ENCODE results near the gene SF3B6. TPM values are rescaled to one million over a fixed set of nuclear protein-coding genes. Genes with fewer than 3 reads are reported as not detected.

The SF3B6 gene
- total and polyA plus RNA-seq, 2 donors (not counting 3 experiments of a cell fraction or from before 2014, with no cell fraction given) = 105 to 150 TPM

- H3K4me2 ChIP-seq (ENCODE audit: insufficient read depth, low read length) = peak overlapping the region; percentile 74
- ChIA-PET POLR2A (no interaction called here), CTCF (interaction anchor here (0.7 kb wide), 1 partner anchor 260 kb away, joined by 4 read pairs; no protein-coding TSS in a partner anchor)
- no TSS peak for BruUV-seq (replicated peaks)
- dilution Hi-C loops (cut with MboI; ENCODE audit: extremely low pct_ligation_motif_present, low sequenced_read_pairs) = no loop called here
- H3K79me2 ChIP-seq (ENCODE audit: control insufficient read depth, insufficient read depth, low read length) = peaks cover 24% of the 10 kb centered on the region
- H3K36me3 ChIP-seq (ENCODE audit: control insufficient read depth in 2 of 2, extremely low read depth in 1 of 2, insufficient read depth in 2 of 2, low read length in 2 of 2) = peaks cover 7 to 15% of the 10 kb centered on the region in 2 experiments
- H3K9me1 ChIP-seq (replicated peaks; ENCODE audit: control insufficient read depth, extremely low read depth, insufficient read depth, low read length) = no peaks in the 10 kb centered on the region
- H3K27ac ChIP-seq (ENCODE audit: insufficient read depth, low read depth, low read length) = no peak overlapping the region
- peak overlapping the region; percentile 29 for H3K9ac ChIP-seq (replicated peaks; ENCODE audit: extremely low read depth, insufficient read depth, low read length)
- H3K9me3 ChIP-seq (replicated peaks; ENCODE audit: control insufficient read depth, insufficient read depth, low read length) = no peaks in the 10 kb centered on the region
- peaks cover 15% of the 10 kb centered on the region for H3K4me1 ChIP-seq (ENCODE audit: control insufficient read depth, extremely low read depth, insufficient read depth, low read length)
- DNase-seq (ENCODE audit: low read depth, low spot score) = no peak
- no peaks in the 10 kb centered on the region for H4K20me1 ChIP-seq (replicated peaks; ENCODE audit: control insufficient read depth, extremely low read depth, insufficient read depth, low read length)
- no peak for FAIRE-seq
- no peaks in the 10 kb centered on the region for H3K27me3 ChIP-seq (ENCODE audit: control insufficient read depth in 2 of 2, insufficient read depth in 2 of 2, low read length in 2 of 2)
- H3K4me3 ChIP-seq (replicated peaks in 1 of 3; ENCODE audit: insufficient read depth in 1 of 3, low read depth in 1 of 3, low read length in 3 of 3) = peak overlapping the region in 1 of 3 experiments; percentile 53
- H2AFZ ChIP-seq (ENCODE audit: low read depth, low read length) = no peak overlapping the region
- no peak for TF ChIP-seq JUN (IDR thresholded peaks at IDR 0.05; ENCODE audit: borderline replicate concordance, insufficient read depth, insufficient read length, low read depth)
- TF ChIP-seq POLR2A (IDR thresholded peaks at IDR 0.05; ENCODE audit: low read depth, low read length) = peak; percentile 1
- intact Hi-C loops (cut with micrococcal nuclease) = loop anchor here (2.0 kb wide), 2 partner anchors 63 to 87 kb away; no protein-coding TSS in a partner anchor
These were observed 1.8 kb upstream of the SF3B6 start for GRCh38 chr2:24077879-24078278.

- CTCF ChIA-PET = interaction anchor here (1.7 to 2.0 kb wide), 2 partner anchors 150 to 253 kb away, joined by 7 to 9 read pairs; partner anchors contain the start of gene ATAD2B
- H3K4me1 ChIP-seq (ENCODE audit: control insufficient read depth, extremely low read depth, insufficient read depth, low read length) = peaks cover 12% of the 10 kb centered on the region
- TF ChIP-seq EZH2 (IDR thresholded peaks at IDR 0.05; ENCODE audit: borderline replicate concordance, low read depth, low read length, severe bottlenecking) (no peak), CTCF (IDR thresholded peaks at IDR 0.05; ENCODE audit: extremely low read depth in 1 of 2, insufficient read depth in 1 of 2, low read depth in 1 of 2, low read length in 2 of 2) (no peak), FOS (IDR thresholded peaks at IDR 0.05; ENCODE audit: borderline replicate concordance, insufficient read depth, low read length) (no peak), POLR2AphosphoS5 (IDR thresholded peaks at IDR 0.05; ENCODE audit: insufficient read depth, low read depth, low read length) (no peak), GATA2 (IDR thresholded peaks at IDR 0.05; ENCODE audit: insufficient read depth, insufficient read length, low read depth, low read length) (no peak), JUN (IDR thresholded peaks at IDR 0.05; ENCODE audit: borderline replicate concordance, insufficient read depth, insufficient read length, low read depth) (no peak), MYC (IDR thresholded peaks at IDR 0.05; ENCODE audit: low read depth, low read length) (no peak), POLR2A (IDR thresholded peaks at IDR 0.05; ENCODE audit: low read depth, low read length) (no peak), MAX (IDR thresholded peaks at IDR 0.05; ENCODE audit: insufficient read depth, insufficient read length) (no peak)
These were observed 1.4 kb upstream of the SF3B6 start for GRCh38 chr2:24077535-24077877.

More at GRCh38 chr2:24077535-24077877, 1.4 kb upstream of the SF3B6 start:
- POLR2A ChIA-PET = no interaction called here
- peaks cover 25% of the 10 kb centered on the region for H3K79me2 ChIP-seq (ENCODE audit: control insufficient read depth, insufficient read depth, low read length)
- FAIRE-seq (no peak), DNase-seq (ENCODE audit: low read depth, low spot score) (no peak)
- peak overlapping the region; percentile 74 for H3K4me2 ChIP-seq (ENCODE audit: insufficient read depth, low read length)
- no peaks in the 10 kb centered on the region for H4K20me1 ChIP-seq (replicated peaks; ENCODE audit: control insufficient read depth, extremely low read depth, insufficient read depth, low read length)
- peak overlapping the region; percentile 69 for H2AFZ ChIP-seq (ENCODE audit: low read depth, low read length)
- peak overlapping the region; percentile 53 to 92 (median 79) for H3K4me3 ChIP-seq (replicated peaks in 1 of 3; ENCODE audit: insufficient read depth in 1 of 3, low read depth in 1 of 3, low read length in 3 of 3)
- no peaks in the 10 kb centered on the region for H3K9me1 ChIP-seq (replicated peaks; ENCODE audit: control insufficient read depth, extremely low read depth, insufficient read depth, low read length)
- BruUV-seq (replicated peaks) = TSS peak; percentile 46
- intact Hi-C loops (cut with micrococcal nuclease) (loop anchor here (2.0 kb wide), 2 partner anchors 63 to 87 kb away; no protein-coding TSS in a partner anchor), dilution Hi-C loops (cut with MboI; ENCODE audit: extremely low pct_ligation_motif_present, low sequenced_read_pairs) (no loop called here)
- H3K9ac ChIP-seq (replicated peaks; ENCODE audit: extremely low read depth, insufficient read depth, low read length) = peak overlapping the region; percentile 29
- H3K27ac ChIP-seq (ENCODE audit: insufficient read depth, low read depth, low read length) = no peak overlapping the region
- no peaks in the 10 kb centered on the region for H3K27me3 ChIP-seq (ENCODE audit: control insufficient read depth in 2 of 2, insufficient read depth in 2 of 2, low read length in 2 of 2)
- no peaks in the 10 kb centered on the region for H3K9me3 ChIP-seq (replicated peaks; ENCODE audit: control insufficient read depth, insufficient read depth, low read length)
- H3K36me3 ChIP-seq (ENCODE audit: control insufficient read depth in 2 of 2, extremely low read depth in 1 of 2, insufficient read depth in 2 of 2, low read length in 2 of 2) = peaks cover 10 to 13% of the 10 kb centered on the region in 2 experiments

Data from endothelial cell of umbilical vein (primary cell).